ENCODE measurements around the gene HBA1.
"Not testable (repeated sequence)": the region's sequence is repeated elsewhere in the genome, so short reads cannot be mapped to it uniquely, and the experiment has no call there.

Gene HBA1

DNA sequence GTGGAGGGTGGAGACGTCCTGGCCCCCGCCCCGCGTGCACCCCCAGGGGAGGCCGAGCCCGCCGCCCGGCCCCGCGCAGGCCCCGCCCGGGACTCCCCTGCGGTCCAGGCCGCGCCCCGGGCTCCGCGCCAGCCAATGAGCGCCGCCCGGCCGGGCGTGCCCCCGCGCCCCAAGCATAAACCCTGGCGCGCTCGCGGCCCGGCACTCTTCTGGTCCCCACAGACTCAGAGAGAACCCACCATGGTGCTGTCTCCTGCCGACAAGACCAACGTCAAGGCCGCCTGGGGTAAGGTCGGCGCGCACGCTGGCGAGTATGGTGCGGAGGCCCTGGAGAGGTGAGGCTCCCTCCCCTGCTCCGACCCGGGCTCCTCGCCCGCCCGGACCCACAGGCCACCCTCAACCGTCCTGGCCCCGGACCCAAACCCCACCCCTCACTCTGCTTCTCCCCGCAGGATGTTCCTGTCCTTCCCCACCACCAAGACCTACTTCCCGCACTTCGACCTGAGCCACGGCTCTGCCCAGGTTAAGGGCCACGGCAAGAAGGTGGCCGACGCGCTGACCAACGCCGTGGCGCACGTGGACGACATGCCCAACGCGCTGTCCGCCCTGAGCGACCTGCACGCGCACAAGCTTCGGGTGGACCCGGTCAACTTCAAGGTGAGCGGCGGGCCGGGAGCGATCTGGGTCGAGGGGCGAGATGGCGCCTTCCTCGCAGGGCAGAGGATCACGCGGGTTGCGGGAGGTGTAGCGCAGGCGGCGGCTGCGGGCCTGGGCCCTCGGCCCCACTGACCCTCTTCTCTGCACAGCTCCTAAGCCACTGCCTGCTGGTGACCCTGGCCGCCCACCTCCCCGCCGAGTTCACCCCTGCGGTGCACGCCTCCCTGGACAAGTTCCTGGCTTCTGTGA lies at the start of gene HBA1:
Gene HBA1, plus strand, starts transcription at position 204 of the 906 bp plus-strand sequence. Its CDS starts 37 bp downstream, at position 241.
- not testable (repeated sequence) for H3K4me3 ChIP-seq (ENCODE audit: low read depth in 1 of 2, low read length in 2 of 2); H3K9me3 ChIP-seq (ENCODE audit: insufficient read depth, low read length, severe bottlenecking); H3K4me2 ChIP-seq (ENCODE audit: insufficient read depth, low read length); H3K79me2 ChIP-seq (ENCODE audit: insufficient read depth, low read length); H3K27ac ChIP-seq (ENCODE audit: low read length); H3K9ac ChIP-seq (ENCODE audit: low read depth, low read length); H2AFZ ChIP-seq (ENCODE audit: low read depth, low read length); H4K20me1 ChIP-seq (ENCODE audit: insufficient read depth, low read length); H3K4me1 ChIP-seq (ENCODE audit: insufficient read depth, low read length); ATAC-seq (ENCODE audit: insufficient read depth, low read depth); H3K36me3 ChIP-seq (ENCODE audit: insufficient read depth, low read length); DNase-seq; H3K27me3 ChIP-seq (ENCODE audit: insufficient read depth, low read length, poor library complexity)

DNA sequence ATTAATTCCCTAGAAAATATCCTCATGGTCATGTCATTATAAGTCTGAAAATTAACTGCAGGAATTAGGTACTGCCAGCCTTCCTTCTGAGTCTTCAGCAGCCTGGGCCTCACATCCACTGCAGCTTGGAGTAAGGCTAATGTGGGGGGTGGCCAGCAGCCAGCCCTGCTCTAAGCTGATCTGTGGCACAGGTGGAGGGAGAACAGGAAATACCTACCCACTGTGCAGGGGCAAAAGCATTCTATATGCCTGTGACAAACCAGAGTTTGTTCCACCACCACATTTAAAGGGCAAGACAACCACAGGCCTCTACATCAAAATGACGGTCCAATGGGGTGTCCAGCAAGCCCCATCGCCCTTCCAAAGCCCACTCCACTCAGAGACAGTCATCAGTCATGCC lies 47.4 kb upstream of the HBA1 start:
- no peaks in the 10 kb centered on the region; the same call in 1 of the 2 replicates for H3K4me1 ChIP-seq (ENCODE audit: insufficient read depth, low read length)
- H3K27me3 ChIP-seq (ENCODE audit: insufficient read depth, low read length, poor library complexity): no peaks in the 10 kb centered on the region
- H3K79me2 ChIP-seq (ENCODE audit: insufficient read depth, low read length): peaks cover 65% of the 10 kb centered on the region
- H3K27ac ChIP-seq (ENCODE audit: low read length): no peak overlapping the region
- no peaks in the 10 kb centered on the region for H3K9me3 ChIP-seq (ENCODE audit: insufficient read depth, low read length, severe bottlenecking)
- ATAC-seq (ENCODE audit: insufficient read depth, low read depth) (peak; percentile 76), DNase-seq (peak; percentile 31)
- TF ChIP-seq, protein P1, sequence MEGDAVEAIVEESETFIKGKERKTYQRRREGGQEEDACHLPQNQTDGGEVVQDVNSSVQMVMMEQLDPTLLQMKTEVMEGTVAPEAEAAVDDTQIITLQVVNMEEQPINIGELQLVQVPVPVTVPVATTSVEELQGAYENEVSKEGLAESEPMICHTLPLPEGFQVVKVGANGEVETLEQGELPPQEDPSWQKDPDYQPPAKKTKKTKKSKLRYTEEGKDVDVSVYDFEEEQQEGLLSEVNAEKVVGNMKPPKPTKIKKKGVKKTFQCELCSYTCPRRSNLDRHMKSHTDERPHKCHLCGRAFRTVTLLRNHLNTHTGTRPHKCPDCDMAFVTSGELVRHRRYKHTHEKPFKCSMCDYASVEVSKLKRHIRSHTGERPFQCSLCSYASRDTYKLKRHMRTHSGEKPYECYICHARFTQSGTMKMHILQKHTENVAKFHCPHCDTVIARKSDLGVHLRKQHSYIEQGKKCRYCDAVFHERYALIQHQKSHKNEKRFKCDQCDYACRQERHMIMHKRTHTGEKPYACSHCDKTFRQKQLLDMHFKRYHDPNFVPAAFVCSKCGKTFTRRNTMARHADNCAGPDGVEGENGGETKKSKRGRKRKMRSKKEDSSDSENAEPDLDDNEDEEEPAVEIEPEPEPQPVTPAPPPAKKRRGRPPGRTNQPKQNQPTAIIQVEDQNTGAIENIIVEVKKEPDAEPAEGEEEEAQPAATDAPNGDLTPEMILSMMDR (IDR thresholded peaks at IDR 0.05; ENCODE audit: borderline replicate concordance, extremely low read depth, low read length, poor library complexity, severe bottlenecking): no peak
- no peak for TF ChIP-seq EZH2 (IDR thresholded peaks at IDR 0.05; ENCODE audit: borderline replicate concordance, low read depth, low read length, severe bottlenecking)
- H4K20me1 ChIP-seq (ENCODE audit: insufficient read depth, low read length): peaks cover 32% of the 10 kb centered on the region; the same call in 1 of the 2 replicates
- H3K4me2 ChIP-seq (ENCODE audit: insufficient read depth, low read length): no peak overlapping the region
- H3K36me3 ChIP-seq (ENCODE audit: insufficient read depth, low read length): peaks cover 8% of the 10 kb centered on the region; the same call in 1 of the 2 replicates
- H3K9ac ChIP-seq (ENCODE audit: low read depth, low read length): no peak overlapping the region
- H2AFZ ChIP-seq (ENCODE audit: low read depth, low read length): no peak overlapping the region
- H3K4me3 ChIP-seq (ENCODE audit: low read depth in 1 of 2, low read length in 2 of 2): no peak overlapping the region

DNA sequence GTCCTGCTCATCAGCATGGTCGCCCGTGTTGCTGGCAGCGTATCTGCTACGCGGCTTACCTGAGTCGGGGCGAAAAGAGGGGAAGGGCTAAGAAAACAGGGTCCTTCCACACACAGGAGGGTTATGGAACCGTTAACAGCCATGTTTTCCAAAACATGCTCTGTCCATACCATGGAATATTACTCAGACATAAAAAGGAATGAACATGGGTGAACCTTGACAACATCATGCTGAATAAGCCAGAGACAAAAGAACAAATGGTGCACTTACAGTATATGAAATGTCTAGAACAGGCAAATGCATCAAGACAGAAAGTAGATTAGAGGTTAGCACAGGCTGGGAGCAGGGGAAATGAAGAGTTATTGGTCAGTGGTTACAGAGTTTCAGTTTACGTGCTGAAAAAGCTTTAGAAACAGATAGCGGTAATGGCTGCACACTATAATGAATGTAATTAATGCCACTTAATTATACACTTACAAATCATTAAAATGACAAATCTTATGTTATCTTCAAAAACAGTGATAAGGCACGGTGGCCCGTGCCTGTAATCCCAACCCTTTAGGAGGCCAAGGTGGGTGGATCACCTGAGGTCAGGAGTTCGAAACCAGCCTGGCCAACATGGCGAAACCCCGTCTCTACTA lies 45.8 kb upstream of the HBA1 start:
- peaks cover 26% of the 10 kb centered on the region; the same call in 1 of the 2 replicates for H4K20me1 ChIP-seq (ENCODE audit: insufficient read depth, low read length)
- no peak for TF ChIP-seq EZH2 (IDR thresholded peaks at IDR 0.05; ENCODE audit: borderline replicate concordance, low read depth, low read length, severe bottlenecking)
- TF ChIP-seq, protein P1 (IDR thresholded peaks at IDR 0.05; ENCODE audit: borderline replicate concordance, extremely low read depth, low read length, poor library complexity, severe bottlenecking): no peak

DNA sequence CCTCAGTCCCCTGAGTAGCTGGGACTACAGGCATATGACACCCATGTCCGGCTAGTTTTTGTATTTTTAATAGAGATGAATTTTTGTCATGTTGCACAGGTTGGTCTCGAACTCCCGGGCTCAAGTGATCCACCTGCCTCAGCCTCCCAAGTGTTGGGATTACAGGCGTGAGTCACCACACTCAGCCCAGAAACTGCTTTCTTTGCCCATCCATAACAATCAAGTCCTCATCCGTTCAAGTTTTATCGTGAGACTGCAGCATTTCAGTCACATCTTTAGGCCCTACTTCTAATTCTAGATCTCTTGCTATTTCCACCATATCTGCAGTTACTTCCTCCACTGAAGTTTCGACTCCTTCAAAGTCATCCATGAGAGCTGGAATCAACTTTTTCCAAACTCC lies 44.4 kb upstream of the HBA1 start:
- no peak for ATAC-seq (ENCODE audit: insufficient read depth, low read depth)
- Histone ChIP-seq H3K27me3 (ENCODE audit: insufficient read depth, low read length, poor library complexity) (no peaks in the 10 kb centered on the region), H3K4me1 (ENCODE audit: insufficient read depth, low read length) (peaks cover 20% of the 10 kb centered on the region), H3K36me3 (ENCODE audit: insufficient read depth, low read length) (no peaks in the 10 kb centered on the region), H2AFZ (ENCODE audit: low read depth, low read length) (no peak overlapping the region), H3K4me2 (ENCODE audit: insufficient read depth, low read length) (no peak overlapping the region), H3K9me3 (ENCODE audit: insufficient read depth, low read length, severe bottlenecking) (no peaks in the 10 kb centered on the region), H4K20me1 (ENCODE audit: insufficient read depth, low read length) (peaks cover 19% of the 10 kb centered on the region; the same call in 1 of the 2 replicates), H3K27ac (ENCODE audit: low read length) (no peak overlapping the region), H3K79me2 (ENCODE audit: insufficient read depth, low read length) (peaks cover 81% of the 10 kb centered on the region), H3K4me3 (ENCODE audit: low read depth in 1 of 2, low read length in 2 of 2) (no peak overlapping the region), H3K9ac (ENCODE audit: low read depth, low read length) (no peak overlapping the region)
- DNase-seq: no peak
- no peak for TF ChIP-seq EZH2 (IDR thresholded peaks at IDR 0.05; ENCODE audit: borderline replicate concordance, low read depth, low read length, severe bottlenecking)
- TF ChIP-seq, protein P1 (IDR thresholded peaks at IDR 0.05; ENCODE audit: borderline replicate concordance, extremely low read depth, low read length, poor library complexity, severe bottlenecking): no peak

More for the DNA sequence above, 45.8 kb upstream of the HBA1 start:
- H3K9me3 ChIP-seq (ENCODE audit: insufficient read depth, low read length, severe bottlenecking): no peaks in the 10 kb centered on the region
- H3K27me3 ChIP-seq (ENCODE audit: insufficient read depth, low read length, poor library complexity): no peaks in the 10 kb centered on the region
- H2AFZ ChIP-seq (ENCODE audit: low read depth, low read length): no peak overlapping the region
- no peak for ATAC-seq (ENCODE audit: insufficient read depth, low read depth)
- no peak for DNase-seq
- no peak overlapping the region for H3K4me3 ChIP-seq (ENCODE audit: low read depth in 1 of 2, low read length in 2 of 2)
- H3K27ac ChIP-seq (ENCODE audit: low read length): no peak overlapping the region
- H3K79me2 ChIP-seq (ENCODE audit: insufficient read depth, low read length): peaks cover 74% of the 10 kb centered on the region
- no peak overlapping the region for H3K9ac ChIP-seq (ENCODE audit: low read depth, low read length)
- peaks cover 7% of the 10 kb centered on the region for H3K4me1 ChIP-seq (ENCODE audit: insufficient read depth, low read length)
- no peak overlapping the region for H3K4me2 ChIP-seq (ENCODE audit: insufficient read depth, low read length)
- H3K36me3 ChIP-seq (ENCODE audit: insufficient read depth, low read length): peaks cover 2% of the 10 kb centered on the region; the same call in 1 of the 2 replicates

Measured in DND-41 (cell line).